Measurements from ENCODE around the gene CDK5RAP3.
A peak's percentile ranks its signal among the peaks of the same experiment; 100 is the strongest.

CDK5RAP3 gene

GRCh38 chr17:47949197-47949759, 21.6 kb upstream of the CDK5RAP3 start:
- peak; percentile 64 for DNase-seq

DNA sequence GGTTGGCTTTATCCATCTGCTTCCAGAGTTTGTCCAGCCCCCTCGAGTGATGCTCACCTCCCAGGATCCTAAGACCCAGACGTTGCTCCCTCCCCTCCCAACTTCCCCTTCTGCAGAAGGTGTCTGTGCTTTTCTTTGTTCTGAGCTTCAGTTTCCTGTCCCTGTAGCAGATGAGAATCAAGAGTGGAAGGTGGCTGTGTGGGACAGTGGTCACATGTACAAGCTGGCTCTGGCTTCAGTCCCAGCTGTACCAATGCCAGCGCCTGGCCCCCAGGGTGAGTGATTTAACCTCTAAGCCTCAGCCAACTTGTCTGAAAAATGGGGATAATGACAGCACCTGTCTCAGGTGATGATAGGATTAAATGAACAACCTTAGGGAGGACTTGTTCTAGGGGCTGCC, 21.0 kb upstream of the CDK5RAP3 start:
- DNase-seq: no peak

DNA sequence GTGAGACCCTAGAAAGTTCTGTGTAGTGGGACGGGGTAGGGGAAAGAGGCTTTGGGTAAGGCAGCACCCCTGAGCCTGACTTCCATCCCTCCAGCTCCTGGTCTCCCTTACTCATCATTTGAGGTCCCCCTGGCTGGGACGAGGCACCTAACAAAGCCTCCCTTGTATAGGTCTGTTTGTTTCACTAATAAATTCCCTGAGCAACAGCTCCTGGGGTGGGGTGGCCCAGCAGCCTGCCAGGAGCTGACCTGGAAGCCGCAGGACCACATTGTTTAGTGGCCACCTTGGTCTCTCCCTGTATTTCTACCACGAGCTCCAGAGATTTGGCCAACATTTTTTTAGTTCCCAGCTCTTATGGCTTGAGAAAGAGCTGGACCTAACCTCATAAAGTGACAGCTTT, 20.5 kb upstream of the CDK5RAP3 start:
- no peak for DNase-seq

DNA sequence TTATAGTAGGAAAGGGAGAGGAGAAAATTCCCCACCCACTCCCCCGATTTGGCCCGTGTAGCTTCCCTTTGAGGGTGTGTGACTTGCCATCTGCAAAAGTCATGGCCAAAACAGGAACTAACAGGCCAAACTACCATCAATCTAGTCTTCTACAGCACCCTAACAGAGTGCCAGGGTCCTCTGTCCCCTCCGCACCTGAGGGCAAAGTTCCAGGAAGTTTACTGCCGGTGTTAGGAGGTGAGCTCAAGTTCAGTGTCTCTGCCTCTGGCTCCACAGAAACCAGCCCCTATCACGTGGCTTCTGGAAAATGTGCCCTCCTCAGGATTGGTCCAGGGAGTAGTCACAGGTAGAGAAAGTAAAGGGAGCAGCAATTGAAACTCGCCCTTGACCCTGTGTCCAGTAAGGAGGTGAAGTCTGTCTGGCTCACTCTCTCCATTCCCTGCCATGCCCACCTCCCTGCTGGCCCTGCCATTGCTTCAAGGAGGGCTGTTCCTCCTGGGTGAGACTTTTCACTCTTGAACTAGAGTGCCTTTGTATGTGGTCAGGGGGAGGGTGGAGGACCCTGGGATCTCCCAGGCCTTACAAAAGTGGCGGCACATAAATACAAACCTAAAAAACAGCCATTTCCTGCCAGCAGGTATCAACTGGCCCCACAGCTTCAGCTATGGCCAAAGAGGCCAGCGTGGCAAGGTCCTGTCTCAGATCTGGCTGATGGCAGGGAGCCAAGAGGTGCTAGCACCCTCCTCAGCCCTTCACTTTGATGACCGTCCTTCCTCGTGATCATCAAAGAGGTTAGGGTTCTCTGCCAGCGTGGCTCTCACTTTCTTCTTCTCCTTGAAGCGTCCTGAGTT, 18.5 kb upstream of the CDK5RAP3 start:
- DNase-seq: no peak

DNA sequence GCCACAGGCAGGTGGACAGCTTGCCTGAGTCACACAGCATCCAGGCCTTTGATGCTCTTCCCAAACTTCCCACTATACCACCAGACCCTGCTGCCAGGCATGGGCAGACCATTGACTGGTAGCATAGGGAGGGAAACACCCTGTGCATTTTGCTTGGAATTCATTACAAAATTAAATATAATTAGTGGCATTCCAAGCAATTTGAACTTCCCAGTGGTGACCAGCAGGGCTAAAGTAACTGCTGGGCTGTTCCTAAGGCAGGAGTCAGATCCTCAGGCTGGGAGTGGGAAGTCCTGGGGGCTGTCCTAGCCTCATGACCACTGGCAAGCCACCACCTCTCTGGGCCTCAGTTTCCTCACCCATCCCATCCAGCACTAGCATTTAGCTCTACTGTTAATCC, 17.0 kb upstream of the CDK5RAP3 start:
- DNase-seq: no peak

DNA sequence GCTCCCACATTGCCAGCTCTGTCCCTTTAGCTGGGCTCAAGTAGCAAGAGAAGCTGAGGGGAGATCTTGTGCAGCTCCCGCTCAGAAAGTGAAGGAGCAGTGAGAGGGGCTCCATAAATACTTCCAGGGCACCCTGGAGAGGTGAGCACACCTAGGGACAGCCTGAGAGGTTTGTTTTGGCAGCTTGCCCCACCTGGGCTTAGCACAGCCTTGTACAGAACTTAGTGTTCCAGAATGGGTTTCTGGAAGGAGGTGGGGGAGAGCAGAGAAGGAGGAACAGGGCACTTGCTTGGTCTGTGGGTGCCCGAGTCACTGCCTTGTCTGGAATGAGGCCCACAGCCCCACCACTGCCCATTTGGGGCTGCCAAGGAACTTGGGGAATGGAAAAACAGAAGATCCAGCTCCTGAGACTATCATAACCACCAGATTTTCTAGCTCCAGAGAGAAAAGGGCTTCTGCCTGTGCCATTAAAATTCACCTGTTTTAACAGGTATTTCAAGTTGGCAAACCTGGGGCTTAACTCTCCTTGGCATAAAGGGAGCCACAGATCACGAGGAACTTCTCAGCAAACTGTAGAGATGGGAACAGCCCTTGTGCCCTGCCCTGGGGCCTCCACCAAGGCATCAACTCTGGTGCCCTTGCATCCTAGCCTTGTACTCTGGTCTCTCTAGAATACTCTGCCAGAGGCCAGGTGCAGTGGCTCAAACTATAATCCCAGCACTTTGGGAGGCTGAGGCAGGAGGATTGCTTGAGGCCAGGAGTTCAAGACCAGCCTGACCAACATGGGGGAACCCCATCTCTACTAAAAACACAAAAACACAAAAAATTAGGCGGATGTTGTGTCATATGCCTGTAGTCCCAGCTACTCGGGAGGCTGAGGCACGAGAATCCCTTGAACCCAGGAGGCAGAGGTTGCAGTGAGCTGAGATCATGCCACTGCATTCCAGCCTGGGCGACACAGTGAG, 15.1 kb upstream of the CDK5RAP3 start:
- no peak for DNase-seq

- no peak for DNase-seq
Observed at GRCh38 chr17:47956791-47957590, 13.9 kb upstream of the CDK5RAP3 start.

DNA sequence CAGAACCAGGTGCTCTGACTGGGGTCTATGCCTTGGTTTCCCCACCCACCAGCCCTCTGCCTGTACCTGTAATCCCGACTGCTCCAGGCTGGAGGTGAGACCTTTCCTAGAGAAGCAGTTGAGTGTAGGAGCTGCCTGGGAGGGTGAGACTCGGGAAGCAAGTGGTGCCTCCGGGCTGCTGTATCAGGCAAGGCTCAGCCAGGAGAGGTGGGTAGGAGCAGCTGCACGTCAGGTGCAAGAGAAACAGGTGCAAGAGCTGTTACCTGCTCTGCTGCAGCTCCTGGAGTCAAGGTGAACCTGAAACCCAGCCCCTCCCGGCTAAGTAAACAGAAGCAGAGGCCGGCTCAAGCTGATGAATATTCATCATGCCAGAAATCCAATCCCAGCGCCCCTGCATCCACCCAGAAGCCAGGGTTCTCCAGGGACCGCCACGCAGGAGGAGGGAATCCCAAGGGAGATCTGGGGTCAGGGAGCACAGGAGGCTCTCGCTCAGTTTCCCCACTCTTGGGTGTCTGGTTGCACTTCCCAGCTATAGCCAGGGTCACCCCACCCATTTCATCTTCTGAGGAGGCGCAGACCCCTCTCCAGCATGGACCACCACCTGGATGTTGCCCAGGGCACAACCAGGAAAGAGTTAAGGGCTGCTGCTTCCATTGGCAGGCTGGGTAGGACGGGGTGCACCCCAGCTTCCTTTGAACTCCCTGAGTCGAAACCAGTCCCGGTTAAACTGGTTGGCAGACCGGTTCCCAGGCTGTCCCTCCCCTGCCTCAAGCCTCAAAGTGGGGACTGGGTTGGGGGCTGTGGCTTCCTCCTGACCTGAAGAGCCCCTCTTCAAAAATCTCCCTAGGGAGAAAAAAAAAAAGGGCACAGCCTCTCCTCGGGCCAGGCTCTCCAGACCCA, 13.1 kb upstream of the CDK5RAP3 start, which contains the start of gene PRR15L:
Gene PRR15L (minus strand): TSS at position 293 of the 900 bp plus-strand sequence. CDS start 4,649 bp downstream, outside the sequence.
- peak; percentile 94 for DNase-seq

- DNase-seq: peak; percentile 89
Observed at GRCh38 chr17:47959825-47960655, 10.9 kb upstream of the CDK5RAP3 start.

DNA sequence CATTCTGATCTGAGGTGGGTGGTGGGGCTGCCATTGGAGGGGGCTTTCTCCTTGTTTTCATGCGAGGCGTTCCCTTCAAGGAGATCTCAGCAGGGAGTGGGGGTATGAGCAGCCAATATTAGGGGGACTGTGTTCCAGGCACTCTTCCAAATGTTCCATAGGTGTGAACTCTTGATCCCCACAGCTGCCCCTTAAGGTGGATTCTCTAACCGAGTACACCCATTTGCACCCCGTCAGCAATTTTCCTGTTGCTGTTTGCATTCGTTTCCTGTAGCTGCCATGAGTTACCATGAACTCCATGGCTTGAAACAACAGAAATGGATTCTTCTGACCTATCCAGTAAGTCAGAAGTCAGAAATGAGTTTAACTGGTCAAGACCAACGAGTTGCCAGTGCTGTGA, 9.5 kb upstream of the CDK5RAP3 start:
- no peak for DNase-seq

DNA sequence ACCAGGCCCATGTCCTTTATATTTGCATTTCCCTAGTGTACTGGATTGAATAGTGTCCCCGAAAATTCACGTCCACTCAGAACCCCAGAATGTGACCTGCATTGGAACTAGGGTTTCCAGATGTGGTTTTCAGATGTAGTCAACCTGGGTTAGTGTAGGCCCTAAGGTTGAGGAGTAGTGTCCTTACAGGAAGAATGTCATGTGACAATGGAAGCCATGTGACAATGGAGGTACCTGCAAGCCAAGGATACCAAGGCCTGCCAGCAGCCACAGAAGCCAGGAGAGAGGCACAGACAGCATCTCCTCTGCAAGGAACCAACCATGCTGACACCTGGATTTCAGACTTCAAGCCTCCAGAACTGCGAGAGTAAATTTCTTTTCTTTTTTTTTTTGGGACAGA, 8.0 kb upstream of the CDK5RAP3 start:
- no peak for DNase-seq

DNA sequence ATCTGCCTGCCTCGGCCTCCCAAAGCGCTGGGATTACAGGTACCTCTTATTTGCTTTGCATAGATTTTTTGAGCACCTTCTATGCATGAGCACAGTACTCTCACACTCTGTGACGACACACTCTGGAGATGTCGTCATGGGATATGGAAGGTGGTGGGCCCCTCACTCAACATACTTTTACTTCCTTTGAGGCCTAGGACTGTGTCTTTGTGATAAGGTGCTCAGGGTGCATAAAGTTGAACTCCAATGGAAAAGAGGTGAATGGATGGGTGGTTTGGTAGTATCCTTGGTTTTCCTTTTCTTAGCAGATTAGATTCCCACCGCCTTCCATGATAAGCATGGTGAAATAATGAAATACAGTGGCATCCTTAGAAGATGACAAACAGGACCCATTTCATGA, 6.1 kb upstream of the CDK5RAP3 start:
- DNase-seq: no peak

DNA sequence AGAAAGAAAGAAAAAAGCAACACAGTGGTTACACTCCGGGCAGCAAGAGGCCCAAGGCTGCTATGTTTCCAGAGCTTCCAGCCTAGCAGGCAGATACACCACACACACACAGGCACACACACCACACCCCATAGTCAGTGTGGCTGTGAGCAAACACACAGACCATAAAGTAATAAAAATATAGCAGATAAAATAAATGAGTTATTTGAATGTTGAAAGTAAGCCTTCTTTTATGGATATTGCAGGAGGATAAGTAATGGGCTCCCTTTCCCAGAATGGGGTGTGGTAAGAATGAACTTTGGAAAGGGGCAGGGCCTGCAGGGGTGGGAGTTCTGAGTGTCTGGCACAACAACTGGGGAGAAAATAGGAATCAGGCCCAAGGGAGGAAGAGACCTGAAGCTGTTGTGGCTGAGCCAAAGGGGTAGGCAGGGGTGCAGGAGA, 4.8 kb upstream of the CDK5RAP3 start:
- DNase-seq: no peak

- DNase-seq: no peak
Observed at GRCh38 chr17:47967607-47968252, 3.2 kb upstream of the CDK5RAP3 start.

GRCh38 chr17:47968836-47969235, 2.1 kb upstream of the CDK5RAP3 start:
- no peak for DNase-seq

DNA sequence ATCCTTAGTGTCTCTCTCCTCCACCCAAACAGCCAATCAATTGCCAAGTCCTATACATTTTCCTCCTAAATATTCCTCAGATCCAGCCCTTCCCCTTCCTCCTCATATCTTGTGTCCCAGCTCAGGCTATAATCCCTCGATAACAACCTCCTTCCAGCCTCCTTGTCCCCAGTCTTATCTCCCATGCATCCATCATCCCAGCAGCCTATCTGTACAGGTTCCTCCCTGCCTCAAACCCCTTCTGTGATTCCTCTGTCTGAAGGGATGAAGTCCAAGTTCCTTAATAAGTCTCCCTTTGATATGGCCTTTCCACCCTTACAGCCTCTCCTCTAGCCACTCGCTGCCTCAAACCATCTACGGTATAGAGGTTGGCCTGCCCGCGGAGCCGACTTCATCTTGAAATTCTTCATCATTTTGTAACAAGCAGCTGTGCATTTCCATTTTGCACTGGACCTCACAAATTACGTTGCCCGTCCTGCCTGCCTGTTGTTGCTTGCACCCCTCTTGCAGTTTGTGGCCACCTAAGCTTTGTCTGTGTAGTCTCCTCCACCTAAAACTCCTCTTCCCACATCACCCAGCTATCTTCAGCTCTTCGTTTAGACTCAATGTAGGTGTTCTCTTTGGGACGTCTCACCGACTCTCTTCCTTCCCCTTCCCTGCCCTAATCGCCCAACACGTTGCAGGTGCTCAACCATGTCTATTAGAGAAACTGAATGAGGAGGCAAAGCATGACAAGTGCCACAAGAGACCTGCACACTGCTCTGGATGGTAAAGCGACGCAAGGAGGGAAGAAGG, 786 bp upstream of the CDK5RAP3 start:
- DNase-seq: no peak

DNA sequence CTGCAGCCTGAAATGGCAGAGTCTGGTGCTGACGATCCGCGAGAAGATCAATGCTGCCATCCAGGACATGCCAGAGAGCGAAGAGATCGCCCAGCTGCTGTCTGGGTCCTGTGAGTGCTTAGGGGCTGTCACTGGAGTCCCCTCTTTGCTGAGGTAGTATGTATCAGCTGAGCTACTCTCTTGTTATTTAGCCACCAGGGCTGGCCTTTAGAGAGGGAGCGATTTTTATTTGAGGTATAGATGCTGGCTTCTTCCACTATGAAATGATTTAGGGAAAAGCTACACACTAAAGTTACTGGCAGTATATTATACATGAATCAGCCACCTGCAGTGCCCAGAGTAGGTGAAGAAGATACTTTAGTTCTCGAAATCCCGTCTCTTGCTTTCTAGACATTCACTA, 2.6 kb downstream of the CDK5RAP3 start:
- no peak for DNase-seq

GRCh38 chr17:47975189-47975822, 4.4 kb downstream of the CDK5RAP3 start:
- no peak for DNase-seq

DNA sequence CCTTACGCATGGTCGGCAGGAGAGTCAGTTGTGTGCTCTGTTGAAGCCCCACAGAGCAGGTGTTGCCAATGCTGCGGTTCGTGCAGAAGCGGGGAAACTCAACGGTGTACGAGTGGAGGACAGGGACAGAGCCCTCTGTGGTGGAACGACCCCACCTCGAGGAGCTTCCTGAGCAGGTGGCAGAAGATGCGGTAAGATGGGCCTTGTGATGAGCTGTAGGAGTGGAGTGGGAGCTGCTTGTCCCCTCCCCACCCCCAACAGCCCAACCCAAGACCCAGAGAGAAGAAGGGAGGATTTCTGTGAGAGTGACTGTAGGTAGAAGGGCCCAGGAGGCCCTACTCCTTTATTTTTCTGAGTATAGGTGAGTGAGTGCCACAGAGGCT, 4.9 kb downstream of the CDK5RAP3 start:
- DNase-seq: no peak
